Globus pallidus (tissue), 1 donor: Measurements from ENCODE around the gene FBN1.

Experiments used
- DNase-seq: peaks from one replicate; pipeline ENCODE4 v3.0.0-alpha.2; 2015; ENCODE audit warnings: low spot score

FBN1 gene

GRCh38 chr15:48622237-48622636, 23.3 kb downstream of the FBN1 start:
- DNase-seq, result no peak

DNA sequence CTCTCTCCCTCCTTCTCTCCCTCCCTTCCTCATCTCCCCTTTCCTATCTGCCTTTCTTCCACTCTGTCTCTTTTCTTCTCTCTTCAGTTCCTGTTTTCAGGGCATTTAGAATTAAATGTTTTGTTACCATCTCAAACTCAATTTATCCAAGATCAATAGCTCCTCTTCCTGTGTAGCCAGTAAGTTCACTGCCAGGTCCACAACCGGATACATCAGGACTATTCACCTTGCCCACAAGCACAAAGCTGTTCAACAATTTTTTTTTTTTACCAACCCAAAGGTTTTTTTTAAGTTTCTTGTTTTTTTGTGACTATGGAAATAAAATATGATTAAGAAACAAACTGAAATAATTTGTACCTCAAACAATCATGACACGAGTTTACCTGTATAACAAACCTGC, 26.1 kb downstream of the FBN1 start:
- no peak for DNase-seq

- no peak for DNase-seq
Observed at GRCh38 chr15:48617619-48618018, 27.9 kb downstream of the FBN1 start.

GRCh38 chr15:48616216-48616615, 29.3 kb downstream of the FBN1 start:
- no peak for DNase-seq

GRCh38 chr15:48614051-48614450, 31.5 kb downstream of the FBN1 start:
- DNase-seq, result no peak

DNA sequence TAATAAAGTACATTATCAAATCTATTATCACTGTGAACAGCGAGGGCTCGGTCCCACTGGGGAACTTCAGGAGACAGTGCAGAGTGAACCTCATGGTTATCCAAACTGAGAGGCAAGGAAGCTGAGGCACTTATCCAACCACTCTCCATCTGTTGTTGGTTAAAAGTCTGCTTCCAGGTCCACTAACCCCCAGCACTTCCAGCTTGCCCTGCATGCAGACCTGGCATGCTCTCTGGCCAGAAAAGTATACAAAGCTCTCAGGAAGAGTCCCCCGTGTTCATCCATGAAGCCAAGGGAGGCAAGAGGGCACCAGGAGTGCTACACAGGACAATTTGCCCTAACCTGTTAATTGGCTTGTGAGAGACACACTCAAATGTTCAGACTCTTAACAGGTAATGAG, 36.0 kb downstream of the FBN1 start:
- DNase-seq, result no peak

DNA sequence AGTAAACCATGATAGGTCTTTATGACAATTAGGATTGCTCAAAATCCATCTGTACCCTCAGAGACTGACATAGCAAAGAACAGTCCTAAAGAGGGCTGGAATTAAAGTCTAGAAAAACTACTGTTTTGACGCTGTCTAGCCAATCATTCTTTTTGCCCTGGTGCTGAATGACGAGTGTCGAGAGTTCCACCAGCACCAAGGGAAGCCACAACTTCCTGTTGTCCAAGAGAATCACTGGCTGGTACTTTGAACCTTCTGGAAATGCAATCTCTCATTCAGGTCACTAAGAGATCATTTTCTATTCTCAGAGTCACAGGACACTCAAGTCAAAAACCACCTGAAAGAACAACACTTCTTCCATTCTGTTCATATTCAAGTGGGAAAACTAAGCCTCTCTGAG, 37.7 kb downstream of the FBN1 start:
- DNase-seq, result no peak

DNA sequence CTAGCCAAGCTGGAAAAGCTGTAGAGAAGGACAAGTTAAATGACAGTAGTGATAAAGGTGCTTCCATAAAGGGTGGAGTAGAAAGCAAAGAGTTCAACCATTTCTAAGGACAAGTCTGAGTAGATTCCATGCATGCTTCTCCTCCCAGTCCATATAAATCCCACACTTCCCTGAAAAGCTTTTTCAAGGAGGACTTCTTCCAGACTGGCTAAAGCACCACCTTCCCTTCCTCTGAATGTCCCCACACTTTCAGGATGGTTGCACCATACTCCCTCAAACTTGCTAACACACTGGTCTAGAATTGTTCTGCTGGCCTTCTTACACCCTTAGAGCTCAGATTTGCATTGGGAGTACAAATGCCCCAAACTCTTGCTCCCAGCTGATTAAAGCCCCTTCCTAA, 40.9 kb downstream of the FBN1 start:
- no peak for DNase-seq

GRCh38 chr15:48603922-48604321, 41.6 kb downstream of the FBN1 start:
- DNase-seq, result no peak

GRCh38 chr15:48603123-48603500, 42.4 kb downstream of the FBN1 start:
- no peak for DNase-seq

DNA sequence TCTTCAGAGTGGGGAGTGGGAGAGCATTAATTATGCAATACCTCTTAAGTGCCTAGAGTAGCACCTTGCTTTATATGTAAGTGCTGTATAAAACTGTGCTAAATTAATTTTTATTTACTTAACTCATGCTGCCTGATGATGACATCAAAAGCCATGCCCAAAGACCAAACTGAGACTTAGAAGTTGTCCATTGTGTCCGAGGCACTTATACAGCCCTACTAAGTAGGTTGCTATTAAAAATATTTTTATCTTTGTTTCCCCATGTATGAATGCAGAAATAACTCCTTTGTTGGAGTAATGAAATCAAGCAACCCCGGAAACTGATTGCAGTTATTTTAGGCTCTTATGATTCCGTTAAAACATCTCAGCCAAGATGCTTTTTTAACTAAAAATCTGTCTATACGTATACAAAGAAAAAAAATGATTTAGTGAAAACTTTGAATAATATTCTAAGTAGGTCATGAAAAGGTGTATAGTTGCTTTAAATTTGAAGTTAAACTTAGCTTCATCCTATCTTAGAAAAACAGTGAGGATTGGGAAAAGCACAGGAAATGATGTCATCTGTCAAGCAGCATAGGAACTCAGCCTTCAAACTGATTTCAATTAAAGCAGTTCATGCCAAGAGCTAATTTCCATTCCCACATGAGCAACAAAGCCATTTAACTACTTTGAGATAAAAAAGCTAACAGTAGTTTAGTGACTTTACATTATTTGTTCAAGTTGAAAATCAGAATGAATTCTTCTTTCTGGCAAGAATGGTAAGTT, 43.0 kb downstream of the FBN1 start:
- DNase-seq, result peak; percentile 22

DNA sequence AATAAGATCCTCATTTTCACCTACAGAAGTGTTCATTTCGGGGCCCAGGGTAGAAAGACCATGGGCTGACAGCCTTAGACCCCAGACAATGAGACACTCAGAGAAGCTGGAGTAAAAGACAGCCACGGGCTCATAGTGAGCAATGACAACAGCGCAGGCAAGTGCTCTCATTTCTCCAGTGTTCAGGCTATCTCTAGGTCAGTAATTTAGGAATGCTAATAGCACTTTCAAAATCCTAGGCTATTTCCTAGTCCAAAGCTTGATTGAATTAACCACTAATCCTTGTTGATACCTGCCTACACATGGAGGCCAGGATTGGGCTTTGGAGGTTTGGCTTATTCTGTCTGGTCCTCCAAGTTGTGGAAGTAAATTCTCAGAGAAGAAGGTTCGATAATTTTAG, 44.4 kb downstream of the FBN1 start:
- DNase-seq, result no peak

GRCh38 chr15:48596841-48597240, 48.7 kb downstream of the FBN1 start:
- no peak for DNase-seq

DNA sequence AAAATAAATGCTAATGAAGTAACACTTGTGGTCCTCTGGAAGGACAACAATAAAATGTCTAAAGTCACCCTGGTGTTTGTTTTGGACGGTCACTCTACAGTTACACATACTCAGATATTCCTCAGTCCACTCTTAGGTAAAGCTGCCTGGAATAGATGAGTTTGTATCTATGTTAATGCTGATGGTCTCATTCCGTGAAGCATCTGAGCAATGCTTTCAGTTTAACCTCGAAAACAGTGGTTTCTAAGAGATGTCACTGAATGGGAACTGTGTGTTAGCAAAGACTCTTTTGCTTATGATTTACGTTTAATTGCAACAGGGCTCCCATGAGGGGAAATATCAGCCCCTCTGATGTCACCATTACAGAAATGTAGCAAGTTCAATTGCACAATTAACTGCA, 49.1 kb downstream of the FBN1 start:
- DNase-seq, result no peak

GRCh38 chr15:48595981-48596380, 49.5 kb downstream of the FBN1 start:
- no peak for DNase-seq

DNA sequence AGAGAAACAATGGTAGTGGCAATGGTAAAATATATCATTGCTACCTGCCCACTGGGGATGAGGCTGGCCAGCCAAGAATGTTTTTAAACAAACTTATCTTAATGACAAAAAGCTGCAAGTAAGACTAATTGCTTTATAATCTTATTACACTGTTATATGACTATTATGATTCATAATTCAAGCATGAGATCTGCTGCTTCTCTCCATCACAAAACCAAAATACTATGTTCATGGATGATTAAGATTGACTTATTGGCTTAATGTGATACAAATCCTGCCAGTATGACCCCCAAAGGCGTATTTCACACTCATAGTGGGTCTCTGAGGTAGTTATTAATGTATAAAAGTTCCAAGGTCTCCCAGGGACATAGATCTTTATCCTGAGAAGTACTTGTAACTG, 52.6 kb downstream of the FBN1 start:
- no peak for DNase-seq

DNA sequence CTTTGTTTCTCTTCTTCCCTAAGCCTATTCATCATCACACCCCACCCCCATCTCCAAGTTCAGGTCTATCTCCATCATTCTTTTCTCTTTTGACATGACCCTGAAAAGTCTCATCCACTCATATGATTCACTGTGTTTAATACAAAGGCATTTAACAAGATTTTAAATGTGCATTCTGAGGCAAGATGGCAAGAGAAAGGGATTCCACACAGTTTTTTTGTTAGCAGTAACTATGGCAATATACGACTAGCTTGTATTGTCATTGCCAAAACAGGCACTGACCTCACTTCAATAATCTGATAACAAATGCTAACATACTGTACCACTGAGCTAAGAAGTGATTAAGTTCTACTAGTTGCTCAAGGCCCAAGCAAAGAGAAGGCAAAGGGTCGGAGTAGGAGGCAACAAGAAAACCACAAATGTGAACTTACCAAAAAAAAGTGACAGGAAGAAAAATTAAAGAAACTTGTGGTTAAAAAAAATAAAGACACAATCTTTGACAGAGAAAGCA, 53.2 kb downstream of the FBN1 start:
- no peak for DNase-seq

- DNase-seq, result no peak
Observed at GRCh38 chr15:48590723-48591122, 54.8 kb downstream of the FBN1 start.

GRCh38 chr15:48584812-48585563, 60.5 kb downstream of the FBN1 start:
- DNase-seq, result no peak

DNA sequence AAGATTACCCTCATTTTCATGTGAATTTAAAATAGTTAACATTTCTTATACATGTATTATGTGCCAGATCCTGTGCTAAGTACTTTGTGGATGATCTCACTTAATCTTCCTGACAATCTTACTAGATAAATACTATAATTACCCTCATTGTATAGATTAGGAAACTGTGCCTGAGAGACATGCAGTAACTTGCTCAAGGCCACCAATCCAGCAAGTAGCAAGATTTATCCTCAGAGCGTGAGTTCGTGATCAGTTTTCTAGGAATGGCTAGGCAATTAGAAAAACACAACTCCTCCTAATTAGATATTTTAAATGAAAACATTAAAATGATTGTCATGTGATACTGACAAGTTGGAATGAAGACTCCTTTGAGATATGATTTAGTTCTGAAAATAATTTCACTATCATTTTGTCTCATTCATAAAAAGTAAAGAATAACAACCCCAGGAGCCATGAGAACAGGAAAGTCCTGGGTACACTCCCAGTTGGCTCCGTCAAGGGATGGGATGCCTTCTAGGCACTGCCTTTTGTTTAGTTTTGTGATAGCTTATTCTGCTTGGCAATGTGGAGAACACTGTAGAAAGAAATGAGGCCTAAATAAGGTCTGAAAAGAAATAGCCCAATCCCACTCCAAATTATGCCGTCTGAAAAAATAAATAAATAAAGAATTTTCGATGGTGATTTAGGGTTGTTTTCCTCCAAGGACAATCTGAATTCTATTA, 61.3 kb downstream of the FBN1 start:
- no peak for DNase-seq

DNA sequence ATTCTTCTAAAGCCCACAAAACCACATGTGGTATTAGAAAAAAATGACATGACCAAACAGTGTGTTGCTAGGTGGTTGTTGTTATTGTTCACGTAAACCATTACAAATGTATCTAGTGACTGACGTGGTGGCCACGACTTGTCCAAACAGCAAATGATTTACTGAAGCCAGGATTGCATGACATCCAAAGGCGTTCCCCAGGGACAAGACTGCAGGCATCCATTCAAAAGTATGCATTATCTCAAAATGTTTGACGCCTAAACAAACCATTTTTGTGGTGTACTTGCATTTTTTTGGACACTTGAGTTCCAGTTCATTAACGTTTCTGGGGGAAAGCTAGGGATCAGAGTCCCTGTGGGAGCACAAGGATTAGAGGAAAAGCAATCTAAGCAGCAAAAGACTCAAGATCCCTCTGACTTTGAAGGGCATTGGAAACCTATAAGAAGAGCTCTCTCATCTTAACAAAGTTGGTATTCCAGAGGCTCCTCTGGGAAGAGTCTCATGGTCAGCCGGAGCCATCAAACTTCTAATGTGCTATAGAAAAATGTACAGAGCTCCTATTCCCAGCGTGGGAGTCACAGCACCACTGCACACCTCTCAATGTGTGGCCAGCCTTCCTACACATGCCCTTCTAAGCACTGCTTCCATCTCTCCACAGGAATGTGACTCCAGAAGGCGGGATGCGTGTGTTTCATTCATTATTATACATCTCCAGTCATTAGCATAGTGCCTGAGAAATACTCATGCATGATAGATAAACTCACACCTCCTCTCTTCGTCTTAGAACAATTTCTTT, 62.9 kb downstream of the FBN1 start:
- DNase-seq, result no peak

DNA sequence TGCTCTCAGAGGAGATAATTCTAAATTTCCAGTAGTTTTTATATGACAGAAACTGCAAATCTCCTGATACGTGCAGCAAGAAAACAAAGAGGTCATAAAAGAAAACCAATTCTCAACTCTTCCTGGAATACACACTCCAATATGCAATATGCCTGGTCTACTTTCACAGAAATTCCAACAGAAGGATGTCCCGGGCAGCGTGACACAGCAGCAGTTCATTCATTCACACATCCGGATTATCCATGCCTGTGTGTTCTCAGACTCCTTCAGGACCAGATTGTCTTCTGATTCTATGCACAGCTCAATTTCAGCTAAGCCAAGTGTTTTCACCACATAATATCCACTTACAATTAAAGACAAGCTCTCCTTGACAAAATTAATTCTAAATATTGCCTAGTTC, 64.3 kb downstream of the FBN1 start:
- DNase-seq, result no peak
